ENCODE measurements around the gene CEP135. TPM values are rescaled to one million over a fixed set of nuclear protein-coding genes. Genes with fewer than 3 reads are reported as not detected.

The CEP135 gene
- total and polyA plus RNA-seq, 9 donors = 4.3 to 11.5 (median 8.2) TPM

- no peaks in the 10 kb centered on the region for H3K9me3 ChIP-seq
- intact Hi-C loops (cut with DNase I) = no loop called here
- no peaks in the 10 kb centered on the region for H3K36me3 ChIP-seq
- 76 to 79% (median 77%) methylated on average over 7 of the region's 7 CpGs for WGBS, 3 donors
- H3K27me3 ChIP-seq = no peaks in the 10 kb centered on the region
- H3K4me1 ChIP-seq (ENCODE audit: insufficient read depth) = no peaks in the 10 kb centered on the region
- no peak overlapping the region for H3K4me3 ChIP-seq
- no peak for DNase-seq
- TF ChIP-seq, protein P1, sequence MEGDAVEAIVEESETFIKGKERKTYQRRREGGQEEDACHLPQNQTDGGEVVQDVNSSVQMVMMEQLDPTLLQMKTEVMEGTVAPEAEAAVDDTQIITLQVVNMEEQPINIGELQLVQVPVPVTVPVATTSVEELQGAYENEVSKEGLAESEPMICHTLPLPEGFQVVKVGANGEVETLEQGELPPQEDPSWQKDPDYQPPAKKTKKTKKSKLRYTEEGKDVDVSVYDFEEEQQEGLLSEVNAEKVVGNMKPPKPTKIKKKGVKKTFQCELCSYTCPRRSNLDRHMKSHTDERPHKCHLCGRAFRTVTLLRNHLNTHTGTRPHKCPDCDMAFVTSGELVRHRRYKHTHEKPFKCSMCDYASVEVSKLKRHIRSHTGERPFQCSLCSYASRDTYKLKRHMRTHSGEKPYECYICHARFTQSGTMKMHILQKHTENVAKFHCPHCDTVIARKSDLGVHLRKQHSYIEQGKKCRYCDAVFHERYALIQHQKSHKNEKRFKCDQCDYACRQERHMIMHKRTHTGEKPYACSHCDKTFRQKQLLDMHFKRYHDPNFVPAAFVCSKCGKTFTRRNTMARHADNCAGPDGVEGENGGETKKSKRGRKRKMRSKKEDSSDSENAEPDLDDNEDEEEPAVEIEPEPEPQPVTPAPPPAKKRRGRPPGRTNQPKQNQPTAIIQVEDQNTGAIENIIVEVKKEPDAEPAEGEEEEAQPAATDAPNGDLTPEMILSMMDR (IDR thresholded peaks at IDR 0.05) = no peak
- no peak overlapping the region for H3K27ac ChIP-seq
Measured at GRCh38 chr4:56060036-56060435, 111.3 kb downstream of the CEP135 start.

DNA sequence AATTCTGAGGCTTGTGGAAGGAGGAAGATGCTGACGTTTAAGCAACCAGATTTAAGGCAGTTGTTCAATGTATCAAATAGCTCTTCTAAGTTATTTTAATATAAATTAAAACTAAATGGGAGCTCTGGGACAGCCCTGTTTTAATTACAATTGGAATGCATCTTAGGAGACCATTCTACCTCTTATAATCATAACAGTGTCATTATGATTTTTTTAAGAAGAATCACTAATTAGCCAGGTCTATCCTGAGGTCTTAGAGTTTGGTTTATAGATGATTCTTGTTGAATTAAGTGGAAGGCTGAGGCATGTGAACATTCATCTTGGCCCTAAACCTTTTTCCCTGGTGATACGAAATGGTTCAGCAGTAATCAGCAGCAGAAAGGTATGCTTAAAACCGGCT lies 113.4 kb downstream of the CEP135 start:
- H3K27me3 ChIP-seq = no peaks in the 10 kb centered on the region
- TF ChIP-seq EP300 (IDR thresholded peaks at IDR 0.05) (no peak), POLR2A (IDR thresholded peaks at IDR 0.05) (no peak)
- TF ChIP-seq, protein P1 (IDR thresholded peaks at IDR 0.05) = no peak
- no peak for DNase-seq
- H3K27ac ChIP-seq = no peak overlapping the region
- no peaks in the 10 kb centered on the region for H3K36me3 ChIP-seq
- H3K4me3 ChIP-seq = no peak overlapping the region
- no peaks in the 10 kb centered on the region for H3K4me1 ChIP-seq (ENCODE audit: insufficient read depth)
- 83 to 87% (median 85%) methylated on average over 3 of the region's 3 CpGs for WGBS, 3 donors
- H3K9me3 ChIP-seq = no peaks in the 10 kb centered on the region
- intact Hi-C loops (cut with DNase I) = no loop called here

DNA sequence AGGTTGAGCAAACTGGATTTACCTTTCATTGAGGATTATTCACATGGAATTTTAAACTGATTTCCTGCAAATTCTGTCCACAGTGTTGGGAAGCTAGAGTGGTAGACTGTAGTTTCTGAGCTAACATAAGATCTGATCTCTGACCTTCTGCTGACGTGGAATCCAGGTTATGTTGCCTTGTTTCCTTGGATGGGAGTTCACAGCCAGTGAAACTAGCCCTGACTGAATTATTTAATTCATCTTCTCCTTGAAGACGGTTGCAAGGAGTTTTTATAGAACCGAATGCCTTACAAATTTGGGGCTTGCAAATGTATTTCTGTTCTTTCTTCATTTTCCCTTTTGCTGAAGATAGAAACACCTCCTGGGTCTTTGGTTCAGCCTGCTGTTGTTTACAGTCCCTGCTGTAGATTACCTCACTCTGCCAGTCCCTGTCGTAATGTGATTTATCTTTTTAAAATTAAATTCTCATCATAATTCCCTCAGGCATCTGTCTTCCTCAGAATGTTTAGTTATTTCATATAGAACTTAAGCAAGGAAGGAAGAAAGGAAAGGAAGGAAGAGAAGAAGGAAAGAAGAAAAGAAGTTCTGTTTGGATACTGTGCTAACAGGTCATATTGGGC lies 113.9 kb downstream of the CEP135 start:
- DNase-seq = no peak
- Histone ChIP-seq H3K4me1 (ENCODE audit: insufficient read depth) (no peaks in the 10 kb centered on the region), H3K27me3 (no peaks in the 10 kb centered on the region), H3K4me3 (no peak overlapping the region), H3K36me3 (no peaks in the 10 kb centered on the region), H3K27ac (no peak overlapping the region), H3K9me3 (no peaks in the 10 kb centered on the region)
- intact Hi-C loops (cut with DNase I) = no loop called here
- TF ChIP-seq POLR2A (IDR thresholded peaks at IDR 0.05) = no peak
- TF ChIP-seq, protein P1 (IDR thresholded peaks at IDR 0.05) = no peak
- no peak for TF ChIP-seq EP300 (IDR thresholded peaks at IDR 0.05)
- WGBS, 3 donors = 68 to 84% (median 69%) methylated on average over 4 of the region's 4 CpGs

- TF ChIP-seq EP300 (IDR thresholded peaks at IDR 0.05) (no peak), POLR2A (IDR thresholded peaks at IDR 0.05) (no peak)
- TF ChIP-seq, protein P1 (IDR thresholded peaks at IDR 0.05) = no peak
- Histone ChIP-seq H3K36me3 (no peaks in the 10 kb centered on the region), H3K4me1 (ENCODE audit: insufficient read depth) (no peaks in the 10 kb centered on the region), H3K27ac (no peak overlapping the region), H3K4me3 (no peak overlapping the region), H3K9me3 (no peaks in the 10 kb centered on the region), H3K27me3 (no peaks in the 10 kb centered on the region)
- intact Hi-C loops (cut with DNase I) = no loop called here
- DNase-seq = no peak
- WGBS, 3 donors = 94 to 99% (median 96%) methylated on average over 2 of the region's 2 CpGs
Measured at GRCh38 chr4:56066493-56066892, 117.7 kb downstream of the CEP135 start.

Measured in ovary (tissue), 9 donors.